GM18498 (cell line): ENCODE data around the gene SCYGR1.
"Not testable (repeated sequence)": the region's sequence is repeated elsewhere in the genome, so short reads cannot be mapped to it uniquely, and the experiment has no call there.

ENCODE experiments used
- ATAC-seq: cut with Tn5 transposase; IDR thresholded peaks from one replicate; pipeline ENCODE4 v1.9.1; 2021; ENCODE audit warnings: mild to moderate bottlenecking, moderate library complexity; ENCODE audit not compliant: unreplicated experiment

The SCYGR1 gene

GRCh38 chr2:227404585-227405271 is 17.0 kb upstream of the SCYGR1 start:
- ATAC-seq: no peak

DNA sequence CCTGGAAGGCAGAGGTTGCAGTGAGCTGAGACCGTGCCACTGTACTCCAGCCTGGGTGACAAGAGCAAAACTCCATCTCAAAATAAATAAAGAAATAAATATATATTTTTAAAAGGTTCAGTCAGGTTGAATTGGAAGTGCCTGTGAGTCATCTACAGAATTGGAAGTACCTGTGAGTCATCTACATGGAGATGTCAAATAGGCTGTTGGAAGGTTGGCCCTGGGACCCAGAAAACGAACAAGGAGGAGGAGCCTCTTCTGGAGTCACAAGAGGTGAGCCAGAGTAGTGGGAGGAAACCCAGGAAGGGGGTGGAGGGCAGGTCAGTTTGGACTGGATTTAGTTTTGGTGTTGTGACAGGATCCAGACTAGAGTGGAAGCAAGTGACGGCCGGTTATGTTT is 15.2 kb upstream of the SCYGR1 start:
- ATAC-seq: no peak

DNA sequence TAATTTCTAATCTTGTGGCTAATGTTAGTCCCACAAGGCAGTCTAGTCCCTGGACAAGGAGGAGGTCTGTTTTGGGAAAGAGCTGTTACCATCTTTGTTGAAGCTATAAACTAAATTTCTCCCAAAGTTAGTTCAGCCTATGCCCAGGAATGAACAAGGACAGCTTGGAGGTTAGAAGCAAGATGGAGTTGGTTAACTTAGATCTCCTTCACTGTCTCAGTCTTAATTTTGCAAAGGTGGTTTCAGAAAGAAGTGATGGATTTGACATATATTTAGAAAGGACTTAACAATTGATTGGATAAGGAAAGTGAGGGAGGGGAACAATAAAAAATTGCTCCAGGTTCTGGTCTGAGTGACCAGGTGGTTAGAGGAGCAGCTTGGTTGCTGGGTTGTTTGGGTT is 14.6 kb upstream of the SCYGR1 start:
- no peak for ATAC-seq

GRCh38 chr2:227401550-227401949 is 13.8 kb upstream of the SCYGR1 start:
- ATAC-seq: no peak

DNA sequence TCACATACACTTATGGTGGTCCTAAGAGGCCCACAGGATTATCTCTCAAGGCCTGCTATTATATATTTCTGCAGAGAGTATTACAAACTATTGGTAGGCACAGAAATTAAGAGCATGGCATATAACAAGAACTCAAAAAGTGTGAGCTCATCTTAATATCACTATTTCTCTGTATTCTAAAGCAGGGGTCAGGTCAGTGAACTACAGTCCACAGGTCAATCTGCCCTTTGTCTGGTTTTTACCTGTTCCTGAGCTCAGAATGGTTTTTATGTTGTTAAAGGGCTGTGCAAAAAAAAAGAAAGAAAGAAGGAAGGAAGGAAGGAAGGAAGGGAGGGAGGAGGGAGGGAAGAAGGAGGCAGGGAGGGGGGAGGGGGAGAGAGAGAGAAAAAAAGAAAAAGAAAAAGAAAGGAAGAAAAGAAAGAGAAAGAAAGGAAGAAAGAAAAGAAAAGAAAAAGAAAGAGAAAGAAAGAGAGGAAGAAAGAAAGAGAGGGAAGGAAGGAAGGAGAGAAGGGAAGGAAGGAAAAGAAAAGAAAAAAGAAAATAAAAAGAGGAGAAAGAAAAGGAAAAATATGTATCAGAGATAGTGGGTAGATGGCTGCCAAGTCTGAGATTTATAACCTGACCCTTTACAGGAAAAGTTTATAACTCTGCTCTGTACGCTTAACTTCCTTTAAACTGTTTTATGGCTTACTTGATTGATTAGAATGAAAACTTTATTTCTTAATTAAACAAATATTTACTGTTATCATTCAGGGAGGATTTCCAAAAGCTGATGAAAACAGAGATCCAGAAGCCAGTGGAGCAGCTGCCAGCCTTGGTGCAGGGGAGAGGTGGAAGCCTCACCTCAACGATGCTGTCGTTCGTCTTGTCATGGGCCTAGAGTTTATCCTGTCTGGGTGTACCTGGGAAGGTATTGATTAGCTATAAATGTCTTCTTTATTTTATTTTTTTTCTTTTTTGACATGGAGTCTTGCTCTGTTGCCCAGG is 11.2 kb upstream of the SCYGR1 start:
- no peak for ATAC-seq

DNA sequence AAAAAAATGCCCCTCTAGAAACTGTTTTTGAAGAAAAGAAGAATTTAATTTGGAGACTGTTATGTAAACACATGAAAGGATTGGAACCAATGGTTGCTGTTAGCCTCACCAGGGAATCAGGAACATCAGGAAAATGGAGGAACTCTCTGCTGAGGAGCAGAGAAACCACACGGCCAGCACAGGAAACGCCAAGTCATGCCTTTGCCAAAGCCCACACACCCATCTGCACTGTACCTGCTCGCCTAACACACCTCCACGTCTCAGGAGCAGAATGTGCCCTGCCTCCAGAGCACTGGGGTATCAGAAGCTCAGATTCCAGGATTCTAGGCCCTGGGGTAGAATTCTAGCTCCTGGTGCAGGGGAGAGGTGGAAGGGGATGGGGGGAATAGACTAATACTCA is 9.8 kb upstream of the SCYGR1 start:
- no peak for ATAC-seq

DNA sequence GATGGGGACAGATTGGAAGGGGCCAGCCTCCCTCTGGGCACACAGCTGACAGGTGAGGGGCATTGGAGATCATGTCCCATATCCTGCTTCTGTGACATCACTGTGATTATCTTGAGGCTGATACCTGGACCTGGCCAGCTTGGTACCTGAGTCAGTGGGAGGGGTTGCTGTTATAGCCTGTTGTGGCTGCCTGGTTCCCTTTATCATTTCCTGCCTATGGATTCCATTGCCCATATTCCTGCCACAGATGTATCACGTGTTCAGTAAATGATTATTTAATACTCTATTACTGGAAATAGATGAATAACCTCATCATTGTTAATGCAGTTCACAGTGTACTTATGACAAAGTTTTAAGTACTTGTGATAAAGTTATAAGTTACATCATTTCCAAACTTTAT is 7.8 kb upstream of the SCYGR1 start:
- no peak for ATAC-seq

GRCh38 chr2:227394401-227394800 is 6.7 kb upstream of the SCYGR1 start:
- ATAC-seq: peak; percentile 70

DNA sequence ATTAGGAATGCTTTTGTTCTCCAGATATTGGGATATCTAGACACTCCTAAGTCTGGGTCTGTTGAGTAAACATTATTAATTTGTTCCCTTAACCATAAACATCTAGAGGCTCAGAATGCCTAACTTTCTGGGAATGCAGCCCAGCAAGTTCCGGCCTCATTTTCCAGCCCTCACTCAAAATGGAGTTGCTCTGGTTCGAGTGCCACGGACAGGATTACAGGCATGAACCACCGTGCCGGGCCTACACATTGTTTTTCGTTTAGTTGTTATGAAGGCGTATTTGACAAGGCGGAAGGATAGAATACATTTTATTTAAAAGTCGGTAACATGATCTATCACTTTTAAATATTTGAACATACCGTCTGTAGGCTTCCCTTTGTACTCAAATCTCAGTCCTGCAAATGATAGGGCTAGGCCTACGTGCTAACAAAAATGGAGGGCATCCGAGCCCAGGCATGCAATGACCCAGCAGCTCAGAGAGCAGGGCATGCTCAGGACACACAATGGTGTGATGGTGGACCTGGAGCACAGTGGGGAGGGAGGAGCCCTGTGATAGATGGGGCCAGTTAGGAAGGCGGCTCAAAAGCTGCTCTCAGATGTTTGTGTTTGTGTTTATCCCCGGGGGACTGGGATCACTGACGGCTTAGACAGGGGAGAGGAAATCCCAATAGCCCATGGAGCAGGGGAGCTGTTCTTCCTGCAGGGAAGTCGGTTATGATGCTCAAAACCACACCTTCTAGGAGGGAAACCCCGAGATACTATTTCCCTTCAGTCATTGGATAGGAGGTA is 2.9 kb upstream of the SCYGR1 start:
- no peak for ATAC-seq

GRCh38 chr2:227389661-227390060 is 1.9 kb upstream of the SCYGR1 start:
- ATAC-seq: no peak

DNA sequence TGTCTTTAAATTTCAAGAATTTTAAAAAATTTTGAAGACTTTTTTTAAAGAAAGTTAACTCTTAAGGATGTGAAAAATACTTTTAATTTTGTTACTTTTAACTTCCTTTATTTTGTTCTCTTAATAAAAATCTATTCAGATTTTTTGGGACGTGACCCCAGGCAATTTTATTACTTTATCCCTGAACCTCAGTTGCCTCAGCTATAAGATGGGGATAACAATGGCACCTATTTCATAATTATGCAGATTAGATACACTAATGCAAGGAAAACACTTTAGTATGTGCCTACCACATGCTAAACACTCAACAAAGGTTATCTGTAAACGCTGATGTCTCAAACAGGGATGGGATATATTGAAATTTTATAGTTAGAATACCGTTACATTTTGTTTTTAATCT is 1.5 kb upstream of the SCYGR1 start:
- ATAC-seq: no peak

- no peak for ATAC-seq
These were observed 825 bp upstream of the SCYGR1 start for GRCh38 chr2:227388537-227389011.

DNA sequence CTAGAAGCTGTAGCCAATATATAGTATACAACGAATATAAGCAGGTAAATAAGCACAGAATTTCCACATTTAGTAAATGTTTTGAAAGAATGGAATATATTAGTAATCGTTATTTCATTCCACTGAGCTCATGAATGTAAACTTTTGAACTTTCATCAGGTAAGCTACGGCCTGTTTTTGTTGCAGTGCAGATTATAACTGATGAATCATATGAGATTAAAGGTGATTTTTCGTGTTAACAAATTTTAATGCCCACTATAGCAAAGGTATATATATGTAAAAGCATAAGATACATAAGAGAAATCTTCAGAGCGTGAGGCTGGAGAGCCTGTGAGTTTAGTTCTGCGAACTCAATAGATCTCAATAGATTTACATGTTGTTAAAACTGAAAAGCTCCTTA is 1.1 kb downstream of the SCYGR1 start:
- ATAC-seq: no peak

DNA sequence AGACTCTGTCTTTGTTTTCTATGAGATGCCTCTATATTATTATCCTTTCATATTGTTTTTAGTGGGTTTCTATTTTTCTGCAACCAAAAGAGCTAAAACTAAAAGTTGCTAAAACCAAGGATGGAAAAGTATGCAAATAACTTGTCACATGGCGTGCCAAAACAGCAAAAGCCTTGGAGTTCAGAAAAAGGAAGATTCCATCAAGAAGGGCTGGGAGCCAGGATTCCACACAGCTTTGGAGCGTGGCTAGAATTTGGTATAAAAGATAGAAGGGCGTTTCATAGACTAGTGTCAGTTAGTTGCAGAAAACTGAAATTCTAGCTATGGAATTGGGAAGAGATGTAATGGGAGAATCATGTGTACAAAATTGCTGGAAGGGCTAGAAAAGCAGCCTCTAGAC is 4.1 kb downstream of the SCYGR1 start:
- no peak for ATAC-seq

GRCh38 chr2:227382241-227382835 is 5.4 kb downstream of the SCYGR1 start:
- ATAC-seq: not testable (repeated sequence)

GRCh38 chr2:227379095-227379494 is 8.7 kb downstream of the SCYGR1 start, which contains the start of gene TM4SF20:
Gene TM4SF20, minus strand, starts transcription at chr2:227379306. Its CDS starts 38 bp downstream, at chr2:227379268.
- ATAC-seq: no peak

- ATAC-seq: no peak
These were observed 9.4 kb downstream of the SCYGR1 start for GRCh38 chr2:227378371-227378782.

DNA sequence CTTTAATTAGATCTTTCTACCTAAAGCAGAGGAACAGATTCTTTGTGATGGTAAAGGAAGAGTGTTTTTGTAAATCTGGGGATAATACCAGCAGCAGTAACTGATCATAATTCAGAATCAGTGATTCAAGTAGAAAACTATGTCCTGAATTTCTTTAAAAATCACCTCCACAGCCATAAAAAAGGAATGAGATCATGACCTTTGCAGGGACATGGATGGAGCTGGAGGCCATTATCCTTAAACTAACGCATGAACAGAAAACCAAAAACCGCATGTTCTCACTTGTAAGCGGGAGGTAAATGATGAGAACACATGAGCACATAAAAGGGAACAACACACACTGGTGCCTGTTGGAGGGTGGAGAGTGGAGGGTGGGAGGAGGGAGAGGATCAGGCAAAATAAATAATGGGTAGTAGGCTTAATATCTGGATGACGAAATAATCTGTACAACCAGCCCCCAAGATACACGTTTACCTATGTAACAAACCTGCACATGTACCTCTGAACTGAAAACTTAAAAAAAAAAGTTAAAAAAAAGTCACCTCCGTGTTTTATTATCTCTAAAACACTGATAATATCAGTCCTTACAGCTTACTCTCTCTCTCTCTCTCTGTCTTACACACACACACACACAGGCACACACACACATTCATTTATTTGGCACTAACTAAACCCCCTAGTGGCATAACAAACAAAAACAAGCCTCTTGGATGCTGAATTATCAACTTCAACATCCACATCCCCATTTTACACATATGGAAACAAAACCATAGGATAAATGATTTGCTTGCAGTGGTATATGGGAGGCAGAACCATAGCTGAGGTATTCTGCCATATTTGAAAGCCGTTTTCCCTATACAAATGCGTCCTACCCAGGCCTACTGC is 10.0 kb downstream of the SCYGR1 start:
- no peak for ATAC-seq

DNA sequence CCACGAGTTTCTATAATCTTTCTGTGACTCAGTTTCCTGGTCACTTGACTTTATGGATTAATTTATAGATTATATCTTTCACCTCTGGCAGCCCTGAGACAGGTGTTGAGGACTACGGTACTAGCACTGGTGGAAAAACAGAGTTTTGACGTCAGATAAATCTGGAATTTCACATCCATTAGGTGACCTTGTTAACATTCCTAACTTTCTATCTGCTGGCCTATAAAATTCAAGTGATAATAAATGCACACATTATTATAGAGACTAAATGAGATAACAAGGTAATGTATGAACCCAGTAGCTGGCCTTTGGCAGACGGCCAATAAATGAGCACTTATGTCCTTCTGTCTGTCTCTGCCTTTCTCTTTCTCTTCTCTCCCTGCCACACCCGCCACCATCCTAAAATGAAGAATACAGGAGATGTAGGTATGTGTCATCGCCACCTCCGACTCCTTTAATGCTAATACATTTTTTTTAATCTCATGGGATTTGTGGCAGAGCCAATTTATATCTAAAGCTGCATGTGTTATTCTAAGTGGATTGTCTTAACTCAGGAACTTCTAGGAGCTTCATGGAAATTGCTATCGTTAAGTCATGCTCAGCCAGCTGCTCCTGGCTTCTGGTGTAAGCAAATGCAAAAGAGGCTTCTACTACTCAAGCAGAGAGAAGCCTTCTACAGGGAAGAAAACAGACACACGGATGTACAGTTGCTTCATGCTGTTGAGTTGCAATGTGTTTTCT is 10.9 kb downstream of the SCYGR1 start:
- ATAC-seq: no peak
